PC-9 (cell line): ENCODE data around the gene SPTSSA. TPM values are rescaled to one million over a fixed set of nuclear protein-coding genes. Genes with fewer than 3 reads are reported as not detected.
A peak's percentile ranks its signal among the peaks of the same experiment; 100 is the strongest.

Experiments
- BruUV-seq: library from RNA; stranded (reverse); fragments of 400-500 nt; replicated peaks from 2 replicates; lab custom pipeline; 2021; lab: Mats Ljungman, UMichigan
- CTCF ChIA-PET: fragments of 300-600 bp; sonication (Branson Sonifier 250); formaldehyde crosslinking; loops from one replicate; lab custom pipeline; 2022; ENCODE audit warnings: antibody characterized with exemption; lab: Charles Lee
- POLR2A ChIA-PET: fragments of 300-600 bp; sonication (Branson Sonifier 250); formaldehyde crosslinking; loops from one replicate; lab custom pipeline; 2022; ENCODE audit warnings: antibody characterized with exemption; ENCODE audit not compliant: unreplicated experiment; lab: Charles Lee
- DNase-seq, 2 experiments: peaks; one replicate each; pipeline versions ENCODE4 v3.0.0 to v3.0.0-alpha.2; 2015 to 2022; ENCODE audit warnings: mixed read lengths in 1 of 2
- H2AFZ ChIP-seq: fragments of 200-600 bp; sonication (generic); 2 replicates; pipeline ENCODE4 v1.8.1; 2017; ENCODE audit warnings: antibody characterized with exemption
- H3F3A ChIP-seq: fragments of 200-600 bp; sonication (generic); 2 replicates; pipeline ENCODE4 v1.8.1; 2017; ENCODE audit warnings: antibody characterized with exemption, mild to moderate bottlenecking, low read depth; ENCODE audit not compliant: insufficient read depth
- H3K27ac ChIP-seq: fragments of 200-600 bp; sonication (generic); 2 replicates; pipeline ENCODE4 v1.6.1; 2016; ENCODE audit warnings: mixed run types
- H3K27me3 ChIP-seq: fragments of 200-600 bp; sonication (generic); 2 replicates; pipeline ENCODE4 v1.6.1; 2016; ENCODE audit warnings: low read depth, mixed run types; ENCODE audit not compliant: insufficient read depth
- H3K36me3 ChIP-seq: fragments of 200-600 bp; sonication (generic); 2 replicates; pipeline ENCODE4 v1.6.1; 2016; ENCODE audit warnings: low read depth, mixed run types
- H3K4me1 ChIP-seq: fragments of 200-600 bp; sonication (generic); replicated peaks from 2 replicates; pipeline ENCODE4 v1.6.1; 2016; ENCODE audit warnings: mixed run types; ENCODE audit not compliant: insufficient read depth
- H3K4me2 ChIP-seq: fragments of 200-600 bp; sonication (generic); 2 replicates; pipeline ENCODE4 v1.6.1; 2017; ENCODE audit warnings: mixed run types
- H3K4me3 ChIP-seq: fragments of 200-600 bp; sonication (generic); 2 replicates; pipeline ENCODE4 v1.6.1; 2016; ENCODE audit warnings: mixed run types
- H3K79me2 ChIP-seq: fragments of 200-600 bp; sonication (generic); 2 replicates; pipeline ENCODE4 v1.6.1; 2017; ENCODE audit warnings: low read depth, mixed run types
- H3K9me2 ChIP-seq: fragments of 200-600 bp; sonication (generic); 2 replicates; pipeline ENCODE4 v1.8.1; 2017; ENCODE audit warnings: mild to moderate bottlenecking; ENCODE audit not compliant: insufficient read depth
- H3K9me3 ChIP-seq: fragments of 200-600 bp; sonication (generic); 2 replicates; pipeline ENCODE4 v1.8.1; 2016; ENCODE audit warnings: low read depth; ENCODE audit not compliant: insufficient read depth
- H4K20me1 ChIP-seq: fragments of 200-600 bp; sonication (generic); 2 replicates; pipeline ENCODE4 v1.8.1; 2017; ENCODE audit not compliant: insufficient read depth
- EZH2 ChIP-seq: fragments of 200-600 bp; sonication (generic); IDR thresholded peaks from 2 replicates; pipeline ENCODE4 v1.8.0; 2017; ENCODE audit warnings: antibody characterized with exemption, low read depth
- intact Hi-C: fragments of 100-400 bp; cut with micrococcal nuclease; formaldehyde crosslinking; loops from one replicate; pipeline ENCODE4 v1.10.0; 2022; ENCODE audit not compliant: unreplicated experiment
- total RNA-seq: library from RNA; stranded (reverse); gene quantifications from 2 replicates; pipeline ENCODE4 v1.2.3, GENCODE V29; 2021
- TF ChIP-seq, protein P1 (sequence below): fragments of 200-600 bp; sonication (generic); conservative IDR thresholded peaks from 2 replicates; pipeline ENCODE4 v1.6.1; 2017; ENCODE audit warnings: mixed run types, antibody characterized with exemption, mild to moderate bottlenecking, moderate library complexity

Gene SPTSSA
- total RNA-seq, 1 experiment from 2014 or later: 21.6 TPM

DNA sequence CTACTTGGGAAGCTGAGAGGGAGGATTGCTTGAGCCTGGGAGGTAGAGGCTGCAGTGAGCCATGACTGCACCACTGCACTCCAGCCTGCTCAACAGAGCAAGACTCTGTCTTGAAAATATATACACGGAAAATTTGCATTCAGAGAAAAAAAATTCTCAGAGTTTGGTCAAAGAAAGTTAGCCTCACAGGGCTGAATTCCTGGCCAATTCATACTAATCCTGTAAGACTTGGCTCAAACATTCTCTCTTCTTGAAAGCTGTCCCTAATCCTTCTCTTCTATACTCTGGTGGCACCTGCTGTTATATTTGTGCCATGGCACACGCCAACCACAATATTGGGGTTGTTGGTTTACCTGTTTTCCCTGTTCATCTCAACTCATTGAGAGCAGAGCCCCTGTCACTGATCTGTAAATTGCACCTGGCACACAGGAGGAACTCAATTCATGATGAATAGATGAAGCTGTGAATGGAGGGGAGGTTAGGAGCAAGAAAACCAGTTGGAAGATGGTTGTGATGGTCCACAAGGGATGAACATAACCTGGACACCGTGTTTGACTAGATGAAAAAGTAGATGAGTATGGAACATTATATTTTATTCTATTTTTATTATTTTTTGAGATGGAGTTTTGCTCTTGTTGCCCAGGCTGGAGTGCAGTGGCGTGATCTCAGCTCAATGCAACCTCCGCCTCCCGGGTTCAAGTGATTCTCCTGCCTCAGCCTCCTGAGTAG lies 36.8 kb upstream of the SPTSSA start:
- H3K27ac ChIP-seq: no peak overlapping the region
- no peak overlapping the region for H3K4me3 ChIP-seq
- H2AFZ ChIP-seq: no peak overlapping the region
- no peaks in the 10 kb centered on the region for H3K27me3 ChIP-seq
- H3K9me3 ChIP-seq: no peaks in the 10 kb centered on the region
- H3K9me2 ChIP-seq: no peaks in the 10 kb centered on the region
- no peak for TF ChIP-seq EZH2
- TF ChIP-seq, protein P1, sequence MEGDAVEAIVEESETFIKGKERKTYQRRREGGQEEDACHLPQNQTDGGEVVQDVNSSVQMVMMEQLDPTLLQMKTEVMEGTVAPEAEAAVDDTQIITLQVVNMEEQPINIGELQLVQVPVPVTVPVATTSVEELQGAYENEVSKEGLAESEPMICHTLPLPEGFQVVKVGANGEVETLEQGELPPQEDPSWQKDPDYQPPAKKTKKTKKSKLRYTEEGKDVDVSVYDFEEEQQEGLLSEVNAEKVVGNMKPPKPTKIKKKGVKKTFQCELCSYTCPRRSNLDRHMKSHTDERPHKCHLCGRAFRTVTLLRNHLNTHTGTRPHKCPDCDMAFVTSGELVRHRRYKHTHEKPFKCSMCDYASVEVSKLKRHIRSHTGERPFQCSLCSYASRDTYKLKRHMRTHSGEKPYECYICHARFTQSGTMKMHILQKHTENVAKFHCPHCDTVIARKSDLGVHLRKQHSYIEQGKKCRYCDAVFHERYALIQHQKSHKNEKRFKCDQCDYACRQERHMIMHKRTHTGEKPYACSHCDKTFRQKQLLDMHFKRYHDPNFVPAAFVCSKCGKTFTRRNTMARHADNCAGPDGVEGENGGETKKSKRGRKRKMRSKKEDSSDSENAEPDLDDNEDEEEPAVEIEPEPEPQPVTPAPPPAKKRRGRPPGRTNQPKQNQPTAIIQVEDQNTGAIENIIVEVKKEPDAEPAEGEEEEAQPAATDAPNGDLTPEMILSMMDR: peak; percentile 70
- H3K79me2 ChIP-seq: no peaks in the 10 kb centered on the region
- H4K20me1 ChIP-seq: no peaks in the 10 kb centered on the region
- ChIA-PET CTCF (interaction anchor here (0.6 to 1.0 kb wide), 4 partner anchors 122 to 713 kb away, joined by 3 to 5 read pairs (median 4); no protein-coding TSS in a partner anchor), POLR2A (no interaction called here)
- DNase-seq: peak; percentile 40 to 48
- H3K4me1 ChIP-seq: peaks cover 33% of the 10 kb centered on the region
- H3K36me3 ChIP-seq: no peaks in the 10 kb centered on the region
- BruUV-seq: no TSS peak
- no peak overlapping the region for H3K4me2 ChIP-seq
- H3F3A ChIP-seq: peaks cover 20% of the 10 kb centered on the region
- intact Hi-C loops: loop anchor here (1.0 to 5.0 kb wide), 2 partner anchors 72 to 168 kb away; no protein-coding TSS in a partner anchor

DNA sequence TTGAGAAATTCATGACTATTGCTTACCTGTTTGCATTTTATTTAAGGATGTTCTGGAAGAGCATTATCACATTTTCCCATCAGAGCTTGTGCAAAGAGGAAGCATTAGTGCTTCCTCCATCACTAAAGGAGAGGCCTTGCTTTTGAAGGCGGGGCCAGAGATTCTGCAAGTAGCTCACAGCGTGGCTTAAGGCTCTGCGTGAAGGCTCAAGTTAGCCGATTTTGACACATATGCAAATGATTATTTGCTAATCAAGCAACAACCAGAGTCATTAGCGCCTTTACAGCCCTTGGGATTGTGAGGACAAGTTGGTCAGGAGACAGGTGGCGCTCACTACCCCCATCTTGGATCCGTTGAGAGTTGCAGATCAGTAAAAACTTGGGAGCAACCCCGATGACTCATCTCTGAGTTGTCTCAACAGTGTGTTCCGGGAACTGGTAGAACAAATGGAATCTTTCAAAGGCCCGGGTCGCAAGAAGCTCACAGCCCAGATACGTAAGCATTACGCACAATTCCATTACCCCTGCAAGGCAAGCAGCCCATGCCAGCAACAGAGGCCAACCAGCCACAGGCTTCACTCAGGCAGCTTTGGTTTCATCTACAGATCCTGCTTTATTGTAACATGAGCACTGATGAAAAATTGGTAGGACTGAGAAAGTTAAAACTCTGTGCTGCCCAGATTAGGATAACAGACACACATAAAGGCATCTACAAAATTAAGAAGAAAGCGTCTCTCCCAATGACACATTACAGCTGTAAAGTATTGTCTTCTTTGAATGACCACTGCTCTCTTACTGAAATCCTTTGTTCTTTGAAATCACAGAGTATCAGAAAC lies 34.9 kb upstream of the SPTSSA start:
- peak overlapping the region; percentile 78 for H2AFZ ChIP-seq
- no peaks in the 10 kb centered on the region for H3K9me2 ChIP-seq
- ChIA-PET POLR2A (interaction anchor here (0.8 kb wide), 1 partner anchor 71 kb away, joined by 9 read pairs; no protein-coding TSS in a partner anchor), CTCF (interaction anchor here (0.6 to 1.3 kb wide), 4 partner anchors 15 to 1931 kb away, joined by 3 to 7 read pairs (median 5); no protein-coding TSS in a partner anchor)
- no peak for TF ChIP-seq EZH2
- TF ChIP-seq, protein P1: no peak; the same call in 1 of the 2 replicates
- intact Hi-C loops: loop anchor here (2.0 to 5.0 kb wide), 2 partner anchors 36 to 70 kb away; no protein-coding TSS in a partner anchor
- no peaks in the 10 kb centered on the region for H4K20me1 ChIP-seq
- no peaks in the 10 kb centered on the region for H3K36me3 ChIP-seq
- DNase-seq: peak; percentile 70 to 89
- no TSS peak for BruUV-seq
- H3K9me3 ChIP-seq: no peaks in the 10 kb centered on the region
- H3K4me1 ChIP-seq: peaks cover 33% of the 10 kb centered on the region
- peak overlapping the region; percentile 27; the same call in 1 of the 2 replicates for H3K4me3 ChIP-seq
- peak overlapping the region; percentile 71 for H3K4me2 ChIP-seq
- H3K27me3 ChIP-seq: no peaks in the 10 kb centered on the region
- H3F3A ChIP-seq: peaks cover 20% of the 10 kb centered on the region
- H3K27ac ChIP-seq: peak overlapping the region; percentile 85
- no peaks in the 10 kb centered on the region for H3K79me2 ChIP-seq
